NCI-H526 (cell line): Measurements from ENCODE around the gene PKN3.

Experiments
- DNase-seq, 2 experiments: peaks; one replicate each; lab custom pipeline; 2025; lab: John Stamatoyannopoulos, UW

The PKN3 gene

GRCh38 chr9:128716581-128717254 lies 14.4 kb downstream of the PKN3 start:
- no peak for DNase-seq

- no peak for DNase-seq
These were observed 15.7 kb downstream of the PKN3 start for GRCh38 chr9:128718047-128718446.

DNA sequence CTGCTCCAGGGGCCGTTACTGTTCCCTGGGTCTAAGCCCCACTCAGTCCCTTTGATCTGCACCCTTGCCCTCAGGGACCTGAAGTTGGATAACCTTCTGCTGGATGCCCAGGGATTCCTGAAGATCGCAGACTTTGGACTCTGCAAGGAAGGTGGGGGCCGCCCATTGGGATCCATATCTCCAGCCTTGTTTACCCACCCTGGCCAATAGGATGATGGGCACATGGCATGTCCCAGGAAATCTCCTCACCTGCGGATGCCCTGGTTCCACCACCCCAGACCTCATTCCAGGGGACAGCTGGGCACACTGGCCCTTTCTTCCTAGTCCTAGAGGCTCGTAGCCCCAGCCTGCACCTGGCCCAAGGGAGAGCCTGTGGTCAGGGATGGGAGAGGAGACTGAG lies 16.2 kb downstream of the PKN3 start:
- DNase-seq = no peak

- DNase-seq = no peak
These were observed 17.8 kb downstream of the PKN3 start for GRCh38 chr9:128719919-128720605.

DNA sequence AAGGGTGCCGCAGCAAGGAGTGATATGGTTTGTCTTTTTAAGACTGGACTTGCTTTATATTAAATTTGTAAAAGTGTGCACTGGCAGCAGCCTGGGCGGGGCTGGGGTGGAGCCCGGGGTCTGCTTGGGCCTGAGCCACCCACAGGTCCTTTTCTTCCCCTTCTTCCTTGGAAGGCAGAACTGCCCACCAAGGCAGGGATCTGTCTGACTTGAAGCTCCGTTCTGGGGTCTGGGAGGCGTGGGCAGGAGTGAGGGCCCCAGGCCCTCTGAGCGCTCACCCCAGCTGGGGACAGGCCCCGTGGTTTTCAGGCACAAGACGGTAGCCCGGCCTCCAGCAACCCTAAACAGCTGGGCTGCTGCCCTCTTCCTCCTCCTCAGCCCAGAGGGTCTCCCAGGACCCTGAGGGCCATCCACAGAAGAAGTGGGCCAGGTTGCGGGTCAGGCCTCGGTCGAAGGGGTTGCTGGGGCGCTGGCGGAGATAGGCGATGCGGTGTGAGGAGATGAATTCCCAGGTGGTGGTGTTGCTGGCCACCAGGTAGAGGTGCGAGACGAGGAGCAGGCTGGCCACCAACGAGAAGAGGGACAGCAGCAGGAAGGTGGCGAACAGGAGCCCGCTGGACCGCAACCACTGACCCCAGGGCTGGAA lies 18.7 kb downstream of the PKN3 start:
- DNase-seq = no peak

- DNase-seq = no peak
These were observed 19.2 kb downstream of the PKN3 start for GRCh38 chr9:128721487-128722010.

DNA sequence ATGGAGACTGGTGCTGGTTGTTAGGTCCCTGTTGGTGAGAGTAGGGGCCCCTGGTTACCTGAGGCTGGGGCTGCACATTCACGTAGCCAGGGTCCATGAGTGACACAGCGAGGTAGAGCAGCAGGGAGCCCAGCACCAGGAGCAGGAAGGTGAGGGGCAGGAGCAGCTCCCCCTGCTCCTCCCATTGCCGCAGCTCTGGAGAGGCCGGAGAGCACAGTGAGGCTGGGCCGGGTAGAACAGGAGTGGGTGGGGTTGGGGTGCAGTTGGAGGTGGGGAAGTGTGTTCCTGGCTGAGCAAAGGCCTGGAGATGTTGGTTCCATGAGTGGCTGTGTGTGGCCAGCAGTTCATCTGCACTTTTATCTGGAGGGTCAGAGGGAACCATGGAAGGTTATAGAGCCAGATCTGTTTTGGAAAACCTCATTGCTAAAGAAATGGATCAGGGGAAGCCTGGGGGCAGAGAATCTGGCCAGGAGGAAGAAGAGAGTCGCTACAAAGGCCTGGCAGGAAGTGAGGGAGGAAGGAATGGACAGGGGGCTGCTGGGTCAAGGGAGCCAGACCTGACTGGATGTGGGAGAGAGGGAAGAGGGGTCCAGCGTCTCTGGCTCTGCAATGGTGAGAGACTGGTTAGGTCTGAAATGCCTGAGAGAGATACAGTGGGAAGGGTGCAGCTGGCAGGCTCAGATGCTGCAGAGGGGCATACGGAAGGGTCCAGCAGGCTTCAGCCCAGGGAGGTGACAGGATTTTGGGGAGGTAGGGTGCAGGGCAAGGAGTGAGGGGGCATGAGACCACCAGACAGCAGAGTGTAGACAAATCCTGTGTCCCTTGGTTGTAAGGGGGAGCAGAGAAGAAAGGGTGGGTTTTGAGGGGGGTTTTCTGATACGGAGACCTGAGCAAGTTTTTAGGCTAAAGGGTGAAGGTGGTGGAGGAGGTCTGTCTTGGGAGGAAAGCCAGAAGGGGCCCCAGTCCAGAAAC lies 20.4 kb downstream of the PKN3 start:
- DNase-seq = no peak

- DNase-seq = no peak
These were observed 21.1 kb downstream of the PKN3 start for GRCh38 chr9:128723352-128723865.

DNA sequence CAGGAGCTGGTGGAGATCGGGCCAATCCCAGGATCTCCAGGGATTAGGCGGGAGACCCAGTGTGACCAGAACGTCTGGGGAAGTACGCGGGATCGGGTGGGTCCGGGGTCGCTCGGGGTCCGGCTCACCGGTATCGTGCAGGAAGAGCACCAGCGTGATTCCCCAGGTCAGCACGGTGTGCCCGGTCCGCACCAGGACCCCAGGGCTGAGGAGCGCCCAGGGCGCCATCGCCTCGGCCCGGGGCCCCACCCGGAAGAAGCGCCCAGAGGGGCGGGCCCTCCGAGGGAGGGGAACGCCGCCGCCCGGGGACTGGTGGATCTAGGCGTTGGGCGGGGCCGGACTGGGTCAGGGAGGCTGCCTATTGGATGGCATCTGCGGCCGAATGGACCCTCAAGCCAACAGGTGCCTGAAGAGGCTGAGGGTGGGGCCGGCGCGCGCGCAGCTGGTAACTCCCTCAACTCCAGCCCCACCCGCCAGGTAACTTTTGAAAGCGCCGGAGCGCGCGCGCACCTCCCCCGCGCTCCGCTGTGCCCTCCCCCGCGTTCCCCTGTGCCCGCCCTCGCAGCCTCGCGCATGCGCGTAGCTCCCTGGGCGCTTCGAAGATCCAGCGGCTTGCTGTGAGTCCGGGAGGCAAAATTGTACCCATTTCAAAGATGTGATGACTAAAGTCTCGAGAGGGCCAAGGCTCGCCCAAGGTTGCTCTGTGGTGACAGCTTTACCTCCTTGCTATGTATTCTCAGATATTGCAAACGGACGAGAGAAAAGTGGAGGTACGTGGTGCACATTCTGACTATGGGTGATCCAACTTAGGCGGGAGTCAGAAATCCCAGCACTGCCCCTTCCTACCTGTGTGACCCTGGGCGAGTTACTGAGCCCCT lies 21.8 kb downstream of the PKN3 start, which contains the start of gene ZDHHC12:
Gene ZDHHC12, minus strand, starts transcription at position 262 of the 878 bp plus-strand sequence. Its CDS starts 34 bp downstream, at position 228.
- peak; percentile 95 to 98 for DNase-seq

GRCh38 chr9:128724744-128725211 lies 22.5 kb downstream of the PKN3 start:
- DNase-seq = peak; percentile 22 to 52

GRCh38 chr9:128727640-128728248 lies 25.4 kb downstream of the PKN3 start:
- no peak for DNase-seq

- no peak for DNase-seq
These were observed 26.0 kb downstream of the PKN3 start for GRCh38 chr9:128728298-128728697.

DNA sequence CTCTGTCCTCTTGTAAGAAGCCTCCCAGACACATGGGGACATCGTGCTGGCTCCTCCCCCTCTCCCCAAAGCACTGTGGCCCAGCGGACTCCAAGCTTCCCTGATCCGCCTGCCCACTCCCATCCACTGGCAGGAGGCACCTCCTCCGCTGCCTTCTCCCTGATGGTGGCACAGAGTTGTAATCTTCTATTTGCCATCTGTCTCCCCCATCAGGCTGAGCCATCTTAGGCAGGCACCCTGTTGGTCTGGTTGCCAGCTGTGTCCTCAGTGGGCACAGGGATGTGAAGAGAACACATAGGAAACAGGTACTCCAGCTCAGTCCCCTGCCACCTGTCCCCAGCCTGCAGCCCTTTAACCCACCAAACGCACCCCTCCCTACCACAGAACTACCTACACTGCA lies 27.0 kb downstream of the PKN3 start:
- no peak for DNase-seq

GRCh38 chr9:128729766-128730517 lies 27.6 kb downstream of the PKN3 start:
- DNase-seq = no peak

GRCh38 chr9:128731093-128731492 lies 28.8 kb downstream of the PKN3 start:
- no peak for DNase-seq

DNA sequence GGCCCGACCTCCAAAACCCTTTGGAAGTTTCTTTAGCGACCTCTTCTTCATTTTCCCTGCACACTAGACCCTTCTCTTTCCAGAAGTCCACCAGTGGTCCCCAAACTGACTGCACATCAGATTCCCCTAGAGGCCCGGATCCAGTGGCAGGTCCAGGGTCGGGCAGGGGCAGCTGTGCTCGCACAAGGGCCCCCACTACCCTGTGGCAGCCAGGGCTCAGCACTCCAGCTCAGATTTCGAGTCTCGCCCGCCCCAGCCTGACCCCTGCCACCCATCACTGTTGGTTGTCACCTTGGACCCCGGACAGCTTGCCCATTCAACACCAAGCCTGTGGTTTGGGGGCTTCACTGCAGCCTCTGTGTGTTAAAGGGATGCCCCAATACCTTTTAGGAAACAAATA lies 29.4 kb downstream of the PKN3 start:
- DNase-seq = no peak

DNA sequence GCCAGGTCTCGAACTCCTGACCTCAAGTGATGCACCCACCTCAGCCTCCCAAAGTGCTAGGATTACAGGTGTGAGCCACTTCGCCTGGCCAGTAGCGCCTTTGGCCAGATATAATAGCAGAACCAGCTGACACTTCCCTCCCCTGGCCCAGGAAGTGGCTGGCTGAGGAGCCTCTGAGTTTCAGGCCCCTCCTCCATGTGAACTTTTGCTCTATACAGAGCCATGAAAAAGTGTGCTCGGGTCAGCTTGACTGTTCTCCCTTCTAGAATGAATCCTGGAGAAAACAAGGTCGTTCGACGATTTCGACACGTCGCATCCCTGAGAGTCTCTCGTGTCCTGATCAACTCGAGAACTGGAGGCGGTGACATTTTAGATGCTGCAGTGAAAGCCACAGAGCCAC lies 30.3 kb downstream of the PKN3 start:
- DNase-seq = no peak

- DNase-seq = peak; percentile 87 to 88
These were observed 31.0 kb downstream of the PKN3 start for GRCh38 chr9:128733256-128733655.

DNA sequence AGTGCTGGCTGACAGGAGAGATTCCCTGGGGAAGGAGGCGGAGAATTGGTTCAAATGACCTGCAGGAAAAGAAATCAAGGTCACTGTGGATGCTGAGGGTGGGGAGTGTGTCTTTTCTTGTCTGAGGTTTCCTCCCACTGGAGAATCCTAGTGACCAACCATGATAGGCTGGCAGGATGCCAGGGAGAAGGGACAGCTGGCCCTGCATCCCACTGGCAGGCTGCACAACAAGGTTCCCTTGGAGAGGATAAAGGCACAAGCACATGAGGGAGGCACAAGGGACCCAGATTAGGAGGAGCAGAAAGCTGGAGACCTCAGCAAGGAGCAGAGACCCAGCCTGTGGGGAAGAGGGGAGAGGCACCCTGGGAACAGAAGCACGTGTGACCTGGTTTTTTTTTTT lies 33.1 kb downstream of the PKN3 start:
- no peak for DNase-seq
